Frontal cortex (tissue), 4 donors: ENCODE results near the gene SCRN2. TPM values are rescaled to one million over a fixed set of nuclear protein-coding genes. Genes with fewer than 3 reads are reported as not detected.

Experiments used
- DNase-seq, 2 donors: peaks; one replicate each; pipeline ENCODE4 v3.0.0; 2012; ENCODE audit warnings: low spot score in 2 of 2
- FAIRE-seq: peaks from 2 replicates; lab custom pipeline; 2012; peaks lifted over from hg19 to GRCh38; lab: Jason Lieb, UNC
- total RNA-seq: library from RNA; depleted of rRNA; stranded (reverse); fragments of >200 nt; gene quantifications from one replicate; pipeline ENCODE4 v1.2.3, GENCODE V29; 2014
- donor health status: control.
- donor health status: control.
- donor health status: control.

The SCRN2 gene
- total RNA-seq, 1 donor from 2014 or later = 24.1 TPM

GRCh38 chr17:47848198-47848513 lies 7.1 kb upstream of the SCRN2 start:
- FAIRE-seq (no peak), DNase-seq (no peak)

- DNase-seq (no peak), FAIRE-seq (no peak)
Observed at GRCh38 chr17:47847341-47848197, 6.5 kb upstream of the SCRN2 start.

- DNase-seq = no peak
- FAIRE-seq = no peak
Observed at GRCh38 chr17:47846716-47847340, 5.8 kb upstream of the SCRN2 start.

- FAIRE-seq (no peak), DNase-seq (no peak)
Observed at GRCh38 chr17:47845716-47846075, 4.6 kb upstream of the SCRN2 start.

- DNase-seq (no peak), FAIRE-seq (no peak)
Observed at GRCh38 chr17:47844814-47845715, 4.0 kb upstream of the SCRN2 start.

- DNase-seq = no peak
- no peak for FAIRE-seq
Observed at GRCh38 chr17:47844227-47844626, 3.2 kb upstream of the SCRN2 start.

- DNase-seq (no peak), FAIRE-seq (no peak)
Observed at GRCh38 chr17:47843391-47843730, 2.3 kb upstream of the SCRN2 start.

- FAIRE-seq = no peak
Observed at GRCh38 chr17:47841488-47842291, 617 bp upstream of the SCRN2 start.

GRCh38 chr17:47840001-47840741 lies 902 bp downstream of the SCRN2 start:
- FAIRE-seq (no peak), DNase-seq (no peak)

More at GRCh38 chr17:47841488-47842291, 617 bp upstream of the SCRN2 start:
- no peak for DNase-seq

GRCh38 chr17:47839071-47839470 lies 2.0 kb downstream of the SCRN2 start:
- FAIRE-seq = no peak
- DNase-seq = no peak

GRCh38 chr17:47838636-47839035 lies 2.4 kb downstream of the SCRN2 start:
- FAIRE-seq = no peak
- no peak for DNase-seq

- no peak for FAIRE-seq
- DNase-seq = no peak
Observed at GRCh38 chr17:47837401-47838039, 3.6 kb downstream of the SCRN2 start.

GRCh38 chr17:47836601-47837000 lies 4.5 kb downstream of the SCRN2 start:
- FAIRE-seq = no peak
- no peak for DNase-seq

- DNase-seq = no peak
- FAIRE-seq = no peak
Observed at GRCh38 chr17:47834756-47835155, 6.3 kb downstream of the SCRN2 start.

GRCh38 chr17:47831934-47832327 lies 9.1 kb downstream of the SCRN2 start:
- DNase-seq (no peak), FAIRE-seq (no peak)

GRCh38 chr17:47831003-47831933 lies 9.8 kb downstream of the SCRN2 start, which contains the start of the genes LRRC46 and MRPL10:
Gene LRRC46, plus strand, starts transcription at chr17:47831670. Its CDS starts 320 bp downstream, at chr17:47831990.
Gene MRPL10, minus strand, starts transcription at chr17:47831541. Its CDS starts 30 bp downstream, at chr17:47831511.
- FAIRE-seq = no peak
- DNase-seq = peak; percentile 85 to 96

- no peak for DNase-seq
- FAIRE-seq = no peak
Observed at GRCh38 chr17:47830396-47831002, 10.6 kb downstream of the SCRN2 start.
